Right cardiac atrium (tissue), 5 donors: ENCODE measurements around the gene C11orf86. TPM values are rescaled to one million over a fixed set of nuclear protein-coding genes. Genes with fewer than 3 reads are reported as not detected.

ENCODE experiments used
- microRNA-seq, 2 donors: library from miRNA; unstranded; fragments of <30 nt; microRNA quantifications; one replicate each; pipeline ENCODE4 v1.2.0, GENCODE V29; 2020 to 2021
- polyA plus RNA-seq: library from polyadenylated mRNA; stranded (reverse); fragments of 200-250 nt; gene quantifications from one replicate; pipeline ENCODE4 v1.2.3, GENCODE V29; 2013
- total RNA-seq, 4 donors: library from RNA; stranded (reverse); fragmentation: NEBNext Ultra II Directional; extraction: Animal tissue kit (Norgen Biotek cat#: 25700); gene quantifications; one replicate each; pipeline ENCODE4 v1.2.1, GENCODE V29; 2021
- donor health status: healthy with polysubstance abuse.
- donor health status: DM: no; HTN: yes; CAD: no.
- donor health status: DM: no; HTN: no; CAD: no.
- donor health status: DM: no; HTN: yes; CAD: no; lungs with severe emphysema.
- donor health status: DM: yes; HTN: yes; CAD: no.

C11orf86 gene
- total and polyA plus RNA-seq, 5 donors = not detected

Small RNA genes within 50 kb of the gene (microRNA-seq; reads per million reads assigned to microRNA genes)
- 0 reads per million in 2 donors for gene MIR3163

Other genes starting within 250 kb of the C11orf86 start
- gene SPTBN2, start 246.1 kb upstream of the C11orf86 start, total RNA-seq = 1 to 10 TPM; 2.3 to 7.0 (median 3.1) TPM
- gene SPTBN2, start 246.1 kb upstream of the C11orf86 start, polyA plus RNA-seq = 0.38 TPM
- gene RCE1, start 131.9 kb upstream of the C11orf86 start, total RNA-seq = 1 to 10 TPM; 5.3 to 9.4 (median 6.8) TPM
- 4.8 TPM for gene RCE1, start 131.9 kb upstream of the C11orf86 start, polyA plus RNA-seq
- gene LRFN4, start 118.2 kb upstream of the C11orf86 start, total RNA-seq = 10 to 100 TPM; 10.8 to 14.6 (median 11.6) TPM
- 11.8 TPM for gene LRFN4, start 118.2 kb upstream of the C11orf86 start, polyA plus RNA-seq
- gene PC, start 16.9 kb upstream of the C11orf86 start, total RNA-seq = 10 to 100 TPM in 1 of 4 donors, 1 to 10 TPM in 3; 7.2 to 11.0 (median 9.0) TPM
- 22.6 TPM for gene PC, start 16.9 kb upstream of the C11orf86 start, polyA plus RNA-seq
- gene SYT12, start 47.8 kb downstream of the C11orf86 start, total RNA-seq = 1 to 10 TPM in 1 of 4 donors, under 1 TPM in 3; 0.11 to 1.4 (median 0.24) TPM
- gene SYT12, start 47.8 kb downstream of the C11orf86 start, polyA plus RNA-seq = 0.18 TPM
- 10 to 100 TPM; 34.2 to 51.0 (median 44.5) TPM for gene RHOD, start 81.5 kb downstream of the C11orf86 start, total RNA-seq
- gene RHOD, start 81.5 kb downstream of the C11orf86 start, polyA plus RNA-seq = 65.2 TPM
- gene KDM2A, start 144.0 kb downstream of the C11orf86 start, total RNA-seq = 10 to 100 TPM; 42.5 to 49.8 (median 46.5) TPM
- 27.1 TPM for gene KDM2A, start 144.0 kb downstream of the C11orf86 start, polyA plus RNA-seq